Ramos (cell line): Measurements from ENCODE around the gene STX12.
"Not testable (repeated sequence)": the region's sequence is repeated elsewhere in the genome, so short reads cannot be mapped to it uniquely, and the experiment has no call there.

Source experiments
- in situ Hi-C: fragments of 300-500 bp; cut with MboI; formaldehyde crosslinking; loops from one replicate; pipeline ENCODE4 v1.14.3; 2022; ENCODE audit warnings: low sequenced_read_pairs; ENCODE audit not compliant: unreplicated experiment

The STX12 gene

GRCh38 chr1:27774654-27775053, 1.6 kb downstream of the STX12 start:
- in situ Hi-C loops, result no loop called here

- in situ Hi-C loops, result not testable (repeated sequence)
These were observed 2.3 kb downstream of the STX12 start for GRCh38 chr1:27775336-27775735.

- in situ Hi-C loops, result not testable (repeated sequence)
These were observed 3.3 kb downstream of the STX12 start for GRCh38 chr1:27776276-27776675.

GRCh38 chr1:27778056-27778455, 5.0 kb downstream of the STX12 start:
- in situ Hi-C loops, result no loop called here

- in situ Hi-C loops, result no loop called here
These were observed 6.1 kb downstream of the STX12 start for GRCh38 chr1:27779122-27779521.

GRCh38 chr1:27782950-27783349, 9.9 kb downstream of the STX12 start:
- in situ Hi-C loops, result no loop called here

- in situ Hi-C loops, result no loop called here
These were observed 11.7 kb downstream of the STX12 start for GRCh38 chr1:27784700-27785099.

- in situ Hi-C loops, result no loop called here
These were observed 12.9 kb downstream of the STX12 start for GRCh38 chr1:27785781-27786455.

GRCh38 chr1:27787895-27788294, 14.9 kb downstream of the STX12 start:
- in situ Hi-C loops, result no loop called here

- in situ Hi-C loops, result no loop called here
These were observed 16.6 kb downstream of the STX12 start for GRCh38 chr1:27789540-27790041.

GRCh38 chr1:27790270-27790669, 17.3 kb downstream of the STX12 start:
- in situ Hi-C loops, result not testable (repeated sequence)

- in situ Hi-C loops, result no loop called here
These were observed 22.6 kb downstream of the STX12 start for GRCh38 chr1:27795601-27796000.

GRCh38 chr1:27804791-27805190, 31.8 kb downstream of the STX12 start:
- in situ Hi-C loops, result no loop called here

- in situ Hi-C loops, result no loop called here
These were observed 33.7 kb downstream of the STX12 start for GRCh38 chr1:27806758-27807157.

GRCh38 chr1:27807385-27807784, 34.4 kb downstream of the STX12 start:
- in situ Hi-C loops, result no loop called here

- in situ Hi-C loops, result not testable (repeated sequence)
These were observed 35.1 kb downstream of the STX12 start for GRCh38 chr1:27808131-27808530.

GRCh38 chr1:27809883-27810282, 36.9 kb downstream of the STX12 start:
- in situ Hi-C loops, result no loop called here

- in situ Hi-C loops, result no loop called here
These were observed 38.9 kb downstream of the STX12 start for GRCh38 chr1:27811741-27812500.

GRCh38 chr1:27816921-27817630, 44.1 kb downstream of the STX12 start:
- in situ Hi-C loops, result no loop called here

- in situ Hi-C loops, result no loop called here
These were observed 48.8 kb downstream of the STX12 start for GRCh38 chr1:27821761-27822315.

GRCh38 chr1:27823784-27824183, 50.8 kb downstream of the STX12 start:
- in situ Hi-C loops, result no loop called here
